K562 (cell line): ENCODE results near the gene SLC25A53. TPM values are rescaled to one million over a fixed set of nuclear protein-coding genes. Genes with fewer than 3 reads are reported as not detected.
A peak's percentile ranks its signal among the peaks of the same experiment; 100 is the strongest.

Experiments used
- ERF ChIP-seq: fragments of 450-650 bp; formaldehyde crosslinking; IDR thresholded peaks from 2 replicates; pipeline ENCODE4 v1.4.0; 2020; ENCODE audit warnings: mild to moderate bottlenecking, mixed read lengths
- MTA1 ChIP-seq: fragments of 450-650 bp; IDR thresholded peaks from 2 replicates; pipeline ENCODE4 v1.6.1; 2017; ENCODE audit warnings: borderline replicate concordance
- PPARD ChIP-seq: fragments of 250-450 bp; sonication (Bioruptor Pico); IDR thresholded peaks from 2 replicates; pipeline ENCODE4 v1.8.0; 2022; ENCODE audit warnings: inconsistent platforms, mild to moderate bottlenecking, moderate library complexity
- PRPF4 ChIP-seq: fragments of 200-400 bp; formaldehyde crosslinking; IDR thresholded peaks from one replicate; pipeline ENCODE4 v1.6.1; 2017; ENCODE audit warnings: low read length, low read depth, mild to moderate bottlenecking; ENCODE audit not compliant: insufficient read depth, poor library complexity, severe bottlenecking
- SMC3 ChIP-seq: conservative IDR thresholded peaks from 2 replicates; pipeline ENCODE4 v1.6.1; 2011; ENCODE audit warnings: low read depth, low read length, improper control_type of control experiment; ENCODE audit not compliant: insufficient read depth
- SUPT5H ChIP-seq: fragments of 450-650 bp; IDR thresholded peaks from 2 replicates; pipeline ENCODE4 v1.6.1; 2016
- ZEB2 ChIP-seq: fragments of 450-650 bp; IDR thresholded peaks from 2 replicates; pipeline ENCODE4 v1.6.1; 2016
- ZNF232 ChIP-seq: sonication (generic); formaldehyde crosslinking; IDR thresholded peaks from 2 replicates; pipeline ENCODE4 v1.8.0; 2022; ENCODE audit warnings: mild to moderate bottlenecking, missing genetic modification reagents
- ZNF695 ChIP-seq: fragments of 450-650 bp; formaldehyde crosslinking; IDR thresholded peaks from 2 replicates; pipeline ENCODE4 v1.4.0; 2020; ENCODE audit warnings: mild to moderate bottlenecking, moderate library complexity
- ZNF830 ChIP-seq: fragments of 250-450 bp; sonication (Bioruptor Pico); IDR thresholded peaks from 2 replicates; pipeline ENCODE4 v1.5.0; 2021; ENCODE audit warnings: mild to moderate bottlenecking
- polyA plus RNA-seq, 8 experiments: library from polyadenylated mRNA; depleted of rRNA in 4 of 8; stranded (reverse) in 5 of 8; unstranded in 3 of 8; fragments of >200 nt; fragmentation: Nextera tagmentation in 2 of 8; fragmentation: Illumina TruSeq in 1 of 8; extraction: Ambion mirVana in 2 of 8; extraction: Trizol in 1 of 8; gene quantifications; 2 replicates each; pipeline versions ENCODE4 v1.2.1 to v1.2.3, GENCODE V29; 2011 to 2014; ENCODE audit warnings: inconsistent platforms in 1 of 8, missing spikeins in 1 of 8
- total RNA-seq, 7 experiments: library from RNA; depleted of rRNA in 6 of 7; stranded (reverse); fragments of >200 nt in 6 of 7; fragmentation: Illumina TruSeq in 2 of 7; extraction: Trizol in 2 of 7; gene quantifications; 2 replicates each; pipeline versions ENCODE4 v1.2.1 to v1.2.3, GENCODE V29; 2011 to 2021; ENCODE audit warnings: low replicate concordance in 1 of 7
- TF ChIP-seq, protein P1 (sequence below): fragments of 250-450 bp; sonication (Bioruptor Pico); IDR thresholded peaks from 2 replicates; pipeline ENCODE4 v1.8.0; 2022; ENCODE audit warnings: moderate library complexity, mild to moderate bottlenecking, inconsistent platforms
- TF ChIP-seq, protein P2 (sequence below): fragments of 250-450 bp; sonication (Bioruptor Pico); IDR thresholded peaks from 2 replicates; pipeline ENCODE4 v1.5.0; 2021

Gene SLC25A53
- total and polyA plus RNA-seq, 9 of the 15 experiments (the other 6 are each of a cell fraction or from before 2014, with no cell fraction given), result 2.4 to 8.6 (median 5.6) TPM

GRCh38 chrX:104136241-104137019 lies 20.4 kb downstream of the SLC25A53 start (continued):
- TF ChIP-seq, protein P1, sequence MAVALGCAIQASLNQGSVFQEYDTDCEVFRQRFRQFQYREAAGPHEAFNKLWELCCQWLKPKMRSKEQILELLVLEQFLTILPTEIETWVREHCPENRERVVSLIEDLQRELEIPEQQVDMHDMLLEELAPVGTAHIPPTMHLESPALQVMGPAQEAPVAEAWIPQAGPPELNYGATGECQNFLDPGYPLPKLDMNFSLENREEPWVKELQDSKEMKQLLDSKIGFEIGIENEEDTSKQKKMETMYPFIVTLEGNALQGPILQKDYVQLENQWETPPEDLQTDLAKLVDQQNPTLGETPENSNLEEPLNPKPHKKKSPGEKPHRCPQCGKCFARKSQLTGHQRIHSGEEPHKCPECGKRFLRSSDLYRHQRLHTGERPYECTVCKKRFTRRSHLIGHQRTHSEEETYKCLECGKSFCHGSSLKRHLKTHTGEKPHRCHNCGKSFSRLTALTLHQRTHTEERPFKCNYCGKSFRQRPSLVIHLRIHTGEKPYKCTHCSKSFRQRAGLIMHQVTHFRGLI (CRISPR knock-in tag), result no peak
- TF ChIP-seq ZNF232 (CRISPR knock-in tag) (no peak), ZNF695 (no peak), SMC3 (peak; percentile 47), MTA1 (no peak), ZNF830 (no peak), SUPT5H (no peak), PRPF4 (no peak), ZEB2 (no peak), ERF (CRISPR knock-in tag) (no peak), PPARD (CRISPR knock-in tag) (no peak)
- TF ChIP-seq, protein P2, sequence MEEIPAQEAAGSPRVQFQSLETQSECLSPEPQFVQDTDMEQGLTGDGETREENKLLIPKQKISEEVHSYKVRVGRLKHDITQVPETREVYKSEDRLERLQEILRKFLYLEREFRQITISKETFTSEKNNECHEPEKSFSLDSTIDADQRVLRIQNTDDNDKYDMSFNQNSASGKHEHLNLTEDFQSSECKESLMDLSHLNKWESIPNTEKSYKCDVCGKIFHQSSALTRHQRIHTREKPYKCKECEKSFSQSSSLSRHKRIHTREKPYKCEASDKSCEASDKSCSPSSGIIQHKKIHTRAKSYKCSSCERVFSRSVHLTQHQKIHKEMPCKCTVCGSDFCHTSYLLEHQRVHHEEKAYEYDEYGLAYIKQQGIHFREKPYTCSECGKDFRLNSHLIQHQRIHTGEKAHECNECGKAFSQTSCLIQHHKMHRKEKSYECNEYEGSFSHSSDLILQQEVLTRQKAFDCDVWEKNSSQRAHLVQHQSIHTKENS (CRISPR knock-in tag), result no peak
